ENCODE results near the gene ULK4.

DNA sequence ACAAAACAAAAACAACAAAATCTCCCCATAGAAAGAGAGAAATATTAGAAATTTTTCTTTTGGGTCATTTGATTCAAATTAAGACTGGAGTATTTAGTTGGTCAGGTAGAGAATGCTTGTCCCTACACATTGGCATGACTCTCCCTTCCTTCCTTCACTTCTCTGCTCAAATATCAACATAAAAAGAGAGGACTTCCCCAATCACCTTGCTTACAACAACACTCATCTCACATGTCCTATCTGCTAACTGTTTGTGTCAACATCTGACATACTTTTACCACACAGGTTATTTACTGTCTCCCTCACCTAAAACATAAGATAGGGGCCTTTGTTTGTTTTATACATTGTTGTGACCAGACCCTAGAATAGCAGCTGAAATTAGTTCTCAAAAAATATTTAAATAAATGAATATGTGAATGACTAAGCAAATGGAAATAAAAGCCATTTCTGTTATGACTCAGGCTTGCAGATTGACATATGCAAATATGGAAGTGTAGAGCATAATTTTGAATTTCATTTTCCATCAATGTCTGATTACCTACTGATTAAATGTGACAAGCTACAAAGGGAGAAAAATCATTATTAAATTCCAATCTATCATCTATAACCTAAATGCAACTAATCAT is 457.8 kb downstream of the ULK4 start:
- TF ChIP-seq, protein P1, sequence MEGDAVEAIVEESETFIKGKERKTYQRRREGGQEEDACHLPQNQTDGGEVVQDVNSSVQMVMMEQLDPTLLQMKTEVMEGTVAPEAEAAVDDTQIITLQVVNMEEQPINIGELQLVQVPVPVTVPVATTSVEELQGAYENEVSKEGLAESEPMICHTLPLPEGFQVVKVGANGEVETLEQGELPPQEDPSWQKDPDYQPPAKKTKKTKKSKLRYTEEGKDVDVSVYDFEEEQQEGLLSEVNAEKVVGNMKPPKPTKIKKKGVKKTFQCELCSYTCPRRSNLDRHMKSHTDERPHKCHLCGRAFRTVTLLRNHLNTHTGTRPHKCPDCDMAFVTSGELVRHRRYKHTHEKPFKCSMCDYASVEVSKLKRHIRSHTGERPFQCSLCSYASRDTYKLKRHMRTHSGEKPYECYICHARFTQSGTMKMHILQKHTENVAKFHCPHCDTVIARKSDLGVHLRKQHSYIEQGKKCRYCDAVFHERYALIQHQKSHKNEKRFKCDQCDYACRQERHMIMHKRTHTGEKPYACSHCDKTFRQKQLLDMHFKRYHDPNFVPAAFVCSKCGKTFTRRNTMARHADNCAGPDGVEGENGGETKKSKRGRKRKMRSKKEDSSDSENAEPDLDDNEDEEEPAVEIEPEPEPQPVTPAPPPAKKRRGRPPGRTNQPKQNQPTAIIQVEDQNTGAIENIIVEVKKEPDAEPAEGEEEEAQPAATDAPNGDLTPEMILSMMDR (conservative IDR thresholded peaks at IDR 0.05; ENCODE audit: low read depth, low read length) = no peak
- TF ChIP-seq POLR2A (IDR thresholded peaks at IDR 0.05; ENCODE audit: low read depth, low read length) (no peak), MAFK (IDR thresholded peaks at IDR 0.05; ENCODE audit: low read depth, low read length) (no peak), MXI1 (IDR thresholded peaks at IDR 0.05; ENCODE audit: borderline replicate concordance, low read depth, low read length) (no peak), FOS (IDR thresholded peaks at IDR 0.05; ENCODE audit: low read depth, low read length) (no peak), RAD21 (IDR thresholded peaks at IDR 0.05; ENCODE audit: low read length) (no peak), BHLHE40 (IDR thresholded peaks at IDR 0.05; ENCODE audit: low read depth, low read length) (no peak), RCOR1 (IDR thresholded peaks at IDR 0.05; ENCODE audit: insufficient replicate concordance, low read length) (no peak), CEBPB (IDR thresholded peaks at IDR 0.05; ENCODE audit: low read depth, low read length) (no peak), MAZ (IDR thresholded peaks at IDR 0.05; ENCODE audit: borderline replicate concordance, low read depth, low read length) (no peak), SMC3 (IDR thresholded peaks at IDR 0.05; ENCODE audit: low read depth, low read length) (no peak), RFX5 (IDR thresholded peaks at IDR 0.05; ENCODE audit: low read depth, low read length) (no peak)
- TF ChIP-seq, protein P2, sequence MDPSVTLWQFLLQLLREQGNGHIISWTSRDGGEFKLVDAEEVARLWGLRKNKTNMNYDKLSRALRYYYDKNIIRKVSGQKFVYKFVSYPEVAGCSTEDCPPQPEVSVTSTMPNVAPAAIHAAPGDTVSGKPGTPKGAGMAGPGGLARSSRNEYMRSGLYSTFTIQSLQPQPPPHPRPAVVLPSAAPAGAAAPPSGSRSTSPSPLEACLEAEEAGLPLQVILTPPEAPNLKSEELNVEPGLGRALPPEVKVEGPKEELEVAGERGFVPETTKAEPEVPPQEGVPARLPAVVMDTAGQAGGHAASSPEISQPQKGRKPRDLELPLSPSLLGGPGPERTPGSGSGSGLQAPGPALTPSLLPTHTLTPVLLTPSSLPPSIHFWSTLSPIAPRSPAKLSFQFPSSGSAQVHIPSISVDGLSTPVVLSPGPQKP (IDR thresholded peaks at IDR 0.05; ENCODE audit: borderline replicate concordance, low read depth, low read length) = no peak
- TF ChIP-seq, protein P3, sequence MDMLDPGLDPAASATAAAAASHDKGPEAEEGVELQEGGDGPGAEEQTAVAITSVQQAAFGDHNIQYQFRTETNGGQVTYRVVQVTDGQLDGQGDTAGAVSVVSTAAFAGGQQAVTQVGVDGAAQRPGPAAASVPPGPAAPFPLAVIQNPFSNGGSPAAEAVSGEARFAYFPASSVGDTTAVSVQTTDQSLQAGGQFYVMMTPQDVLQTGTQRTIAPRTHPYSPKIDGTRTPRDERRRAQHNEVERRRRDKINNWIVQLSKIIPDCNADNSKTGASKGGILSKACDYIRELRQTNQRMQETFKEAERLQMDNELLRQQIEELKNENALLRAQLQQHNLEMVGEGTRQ (IDR thresholded peaks at IDR 0.05; ENCODE audit: low read depth, low read length) = no peak
